ENCODE data around the gene DENND10.
"Not testable (repeated sequence)": the region's sequence is repeated elsewhere in the genome, so short reads cannot be mapped to it uniquely, and the experiment has no call there.

Gene DENND10, protein sequence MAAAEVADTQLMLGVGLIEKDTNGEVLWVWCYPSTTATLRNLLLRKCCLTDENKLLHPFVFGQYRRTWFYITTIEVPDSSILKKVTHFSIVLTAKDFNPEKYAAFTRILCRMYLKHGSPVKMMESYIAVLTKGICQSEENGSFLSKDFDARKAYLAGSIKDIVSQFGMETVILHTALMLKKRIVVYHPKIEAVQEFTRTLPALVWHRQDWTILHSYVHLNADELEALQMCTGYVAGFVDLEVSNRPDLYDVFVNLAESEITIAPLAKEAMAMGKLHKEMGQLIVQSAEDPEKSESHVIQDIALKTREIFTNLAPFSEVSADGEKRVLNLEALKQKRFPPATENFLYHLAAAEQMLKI

DNA sequence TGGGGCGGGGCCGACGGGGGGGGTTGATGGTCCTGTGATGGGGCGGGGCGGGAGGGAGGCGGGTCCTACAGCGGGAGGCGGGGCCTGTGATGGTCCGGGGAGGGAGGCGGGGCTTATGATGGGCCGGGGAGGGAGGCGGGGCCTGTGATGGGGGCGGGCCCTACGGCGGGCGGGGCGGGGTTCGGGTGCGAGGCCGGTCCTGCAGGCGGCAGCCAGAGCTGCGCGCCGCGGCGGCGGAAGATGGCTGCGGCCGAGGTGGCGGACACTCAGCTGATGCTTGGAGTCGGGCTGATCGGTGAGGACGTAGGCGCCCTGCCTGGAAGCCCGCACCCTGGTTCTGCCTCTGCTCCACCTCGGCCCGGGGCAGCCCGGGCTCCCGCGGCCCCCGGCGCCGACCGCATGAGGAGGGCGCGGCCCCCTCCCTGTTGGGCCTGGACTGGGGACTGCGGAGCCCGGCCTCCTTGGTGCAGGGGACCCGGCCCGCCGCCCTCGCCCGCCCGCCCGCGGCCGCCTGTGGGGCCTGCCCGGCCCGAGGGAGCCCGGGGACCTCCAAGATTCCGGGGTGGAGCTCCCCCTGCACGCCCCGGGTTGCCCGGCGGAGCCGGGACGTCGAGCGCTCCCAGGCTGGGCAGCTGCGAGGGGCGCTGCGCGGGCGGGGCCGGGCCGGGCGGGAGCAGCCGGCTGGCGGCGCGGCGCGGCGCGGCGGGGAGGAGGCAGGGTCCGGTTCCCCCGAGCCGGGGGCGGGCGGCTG is at the start of gene DENND10:
DENND10 (plus strand) TSS at position 211 of the 751 bp plus-strand sequence; CDS start at position 241, 30 bp downstream.
- DNase-seq (ENCODE audit: low read depth): peak; percentile 76

DNA sequence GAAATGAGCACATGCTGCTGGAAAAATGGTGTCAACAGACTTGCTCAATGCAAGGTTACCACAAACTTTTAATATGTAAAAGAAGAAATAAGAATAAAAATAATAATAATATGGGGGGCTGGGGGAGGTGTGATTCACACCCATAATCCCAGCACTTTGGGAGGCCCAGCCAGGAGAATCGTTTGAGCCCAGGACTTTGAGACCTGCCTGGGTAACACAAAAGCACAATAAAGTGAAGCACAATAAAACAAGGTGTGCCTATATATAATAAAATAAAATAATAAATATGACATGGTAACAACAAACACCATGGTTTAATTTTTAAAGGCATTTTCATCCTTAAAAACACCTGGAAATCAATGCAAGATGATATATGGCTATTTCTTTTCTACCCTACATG is 48.4 kb upstream of the DENND10 start:
- no peak for DNase-seq (ENCODE audit: low read depth)

DNA sequence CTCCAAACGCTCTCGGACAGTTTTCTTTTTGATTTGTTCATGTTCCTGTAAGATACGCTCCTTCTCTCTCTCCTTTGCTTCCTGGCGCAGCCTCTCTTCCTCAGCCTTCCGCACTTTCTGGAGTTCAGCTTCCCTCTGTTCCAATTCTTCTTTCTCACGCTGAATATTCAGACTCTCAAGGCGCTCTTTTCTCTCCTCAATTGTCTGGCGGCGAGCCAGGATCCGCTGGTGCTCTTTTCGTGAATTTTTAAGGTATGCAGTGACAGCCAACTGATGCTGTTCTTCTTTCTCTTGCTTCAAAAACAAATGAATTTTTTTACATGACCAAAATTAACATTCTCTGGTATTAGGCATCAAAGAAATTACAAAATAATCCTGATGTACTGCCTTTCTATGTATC is 45.9 kb upstream of the DENND10 start:
- DNase-seq (ENCODE audit: low read depth): no peak

DNA sequence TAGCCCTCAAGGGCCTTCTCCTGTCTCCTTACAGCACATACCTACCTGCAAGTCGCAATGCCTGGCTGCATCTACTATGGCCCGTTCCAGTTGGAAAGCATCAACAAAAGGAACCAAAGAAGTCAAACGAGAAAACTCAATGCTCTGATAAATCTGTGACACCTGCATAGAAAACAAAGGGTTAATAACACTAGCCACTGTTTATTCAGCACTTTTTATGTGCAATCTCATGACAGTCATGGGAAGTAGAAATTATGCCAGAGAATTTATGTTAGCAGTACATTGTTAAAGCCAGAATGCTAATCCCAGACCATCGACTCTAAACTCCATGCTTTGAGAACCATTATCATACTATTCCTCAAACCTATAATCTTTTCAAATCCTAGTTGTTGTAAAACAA is 44.4 kb upstream of the DENND10 start:
- no peak for DNase-seq (ENCODE audit: low read depth)

DNA sequence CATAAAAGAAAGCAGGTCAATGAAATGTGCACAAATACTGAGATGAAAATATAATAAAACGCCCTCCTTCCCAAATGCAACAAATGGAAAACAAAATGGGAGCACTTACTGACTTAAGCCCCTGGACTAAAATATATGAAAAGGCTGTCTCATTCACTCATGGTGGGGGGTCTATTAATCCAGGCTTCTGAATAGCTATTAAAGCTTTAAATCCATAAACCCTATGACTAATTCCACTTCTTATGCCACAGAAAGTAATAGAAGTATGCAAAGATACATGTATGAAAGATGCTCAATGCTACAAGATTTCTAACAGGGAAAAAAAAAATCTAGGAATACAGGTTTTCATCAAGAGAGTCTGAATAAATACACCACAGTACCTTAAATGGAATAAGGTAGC is 43.8 kb upstream of the DENND10 start:
- DNase-seq (ENCODE audit: low read depth): no peak

DNA sequence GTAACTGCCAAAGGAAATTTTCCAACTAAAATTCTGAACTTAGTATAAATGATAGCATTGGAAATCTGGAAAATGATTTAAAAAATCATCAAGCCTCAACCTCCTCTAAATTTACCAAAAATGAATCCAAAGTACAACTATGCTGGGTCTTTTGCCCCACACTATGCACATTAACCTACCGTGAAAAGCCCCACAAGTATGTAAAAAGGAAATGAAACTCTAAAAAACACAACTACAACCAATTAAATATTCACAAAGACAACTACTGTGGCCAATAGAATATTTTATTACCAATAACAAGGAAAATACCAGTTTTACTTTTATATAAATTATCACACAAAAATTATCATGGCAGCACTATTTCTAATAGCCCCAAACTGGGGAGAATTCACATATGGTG is 42.6 kb upstream of the DENND10 start:
- no peak for DNase-seq (ENCODE audit: low read depth)

DNA sequence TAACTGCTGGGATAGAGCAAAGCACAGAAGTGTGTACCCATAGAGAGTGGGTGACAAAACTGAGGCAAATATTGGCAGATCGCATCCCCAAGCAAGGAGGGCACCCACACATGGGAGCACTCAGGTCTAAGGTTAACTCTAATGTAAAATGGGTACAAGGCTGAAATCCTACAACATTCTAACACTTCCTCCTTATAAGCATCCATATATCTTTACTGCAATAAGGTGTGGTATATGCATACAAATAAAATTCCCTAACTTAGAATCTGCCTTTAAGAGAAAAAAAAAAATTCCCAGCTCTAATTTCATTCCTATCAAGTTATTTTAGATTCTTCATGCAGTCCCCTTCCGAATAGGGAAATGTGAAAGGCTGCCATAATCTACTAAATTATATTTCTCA is 42.0 kb upstream of the DENND10 start:
- no peak for DNase-seq (ENCODE audit: low read depth)

DNA sequence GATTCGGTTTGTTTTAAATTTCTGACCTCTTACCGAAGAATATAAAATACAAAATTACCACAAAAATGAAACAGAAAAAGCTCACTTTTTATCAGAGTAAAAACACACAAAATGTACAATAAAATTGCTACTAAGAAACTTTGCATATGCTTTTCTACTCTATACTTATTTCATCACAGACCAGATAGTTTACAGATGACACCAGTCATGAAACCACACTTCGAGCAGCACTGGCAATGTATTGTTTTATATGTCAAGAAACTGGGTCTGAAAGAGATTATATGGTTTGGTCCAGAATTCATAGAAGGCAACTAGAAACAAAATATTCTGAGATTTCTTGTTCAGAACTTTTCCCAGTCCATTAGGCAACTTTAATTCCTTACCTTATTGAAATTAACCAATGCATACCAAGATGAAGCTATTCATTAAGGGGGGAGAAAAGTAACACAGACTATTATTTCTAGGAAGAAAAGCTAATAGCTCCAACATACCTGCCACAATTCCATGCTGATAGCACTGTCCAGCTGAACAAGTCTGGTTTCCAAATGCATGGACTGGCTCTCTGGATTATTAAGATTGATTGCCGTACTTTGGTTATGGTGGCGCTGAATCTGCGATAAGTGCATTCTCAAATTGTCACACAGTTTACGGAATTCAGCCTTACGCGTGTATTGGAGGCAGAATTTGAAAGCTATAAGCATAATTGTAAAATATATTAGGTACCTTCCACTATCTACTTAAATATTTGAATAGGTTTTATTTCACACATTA is 33.3 kb upstream of the DENND10 start:
- no peak for DNase-seq (ENCODE audit: low read depth)

DNA sequence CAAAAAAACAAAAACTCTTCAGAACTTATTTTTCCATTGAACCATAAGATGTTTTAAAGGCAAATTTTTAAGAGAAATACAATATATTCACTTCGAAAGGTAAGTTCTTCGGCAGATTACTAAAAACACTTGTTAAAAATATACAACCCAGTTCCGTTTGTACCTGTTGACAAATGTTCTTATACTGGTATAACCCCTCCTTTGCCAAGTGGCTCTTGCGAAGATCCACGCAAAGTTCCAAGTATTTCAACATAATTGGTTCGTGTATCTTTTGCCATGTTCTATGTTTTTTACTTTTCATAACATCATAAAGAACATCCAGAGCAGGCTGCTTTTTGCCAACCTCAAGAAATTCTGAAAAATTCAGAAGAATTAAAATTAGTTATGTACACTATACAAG is 30.3 kb upstream of the DENND10 start:
- no peak for DNase-seq (ENCODE audit: low read depth)

DNA sequence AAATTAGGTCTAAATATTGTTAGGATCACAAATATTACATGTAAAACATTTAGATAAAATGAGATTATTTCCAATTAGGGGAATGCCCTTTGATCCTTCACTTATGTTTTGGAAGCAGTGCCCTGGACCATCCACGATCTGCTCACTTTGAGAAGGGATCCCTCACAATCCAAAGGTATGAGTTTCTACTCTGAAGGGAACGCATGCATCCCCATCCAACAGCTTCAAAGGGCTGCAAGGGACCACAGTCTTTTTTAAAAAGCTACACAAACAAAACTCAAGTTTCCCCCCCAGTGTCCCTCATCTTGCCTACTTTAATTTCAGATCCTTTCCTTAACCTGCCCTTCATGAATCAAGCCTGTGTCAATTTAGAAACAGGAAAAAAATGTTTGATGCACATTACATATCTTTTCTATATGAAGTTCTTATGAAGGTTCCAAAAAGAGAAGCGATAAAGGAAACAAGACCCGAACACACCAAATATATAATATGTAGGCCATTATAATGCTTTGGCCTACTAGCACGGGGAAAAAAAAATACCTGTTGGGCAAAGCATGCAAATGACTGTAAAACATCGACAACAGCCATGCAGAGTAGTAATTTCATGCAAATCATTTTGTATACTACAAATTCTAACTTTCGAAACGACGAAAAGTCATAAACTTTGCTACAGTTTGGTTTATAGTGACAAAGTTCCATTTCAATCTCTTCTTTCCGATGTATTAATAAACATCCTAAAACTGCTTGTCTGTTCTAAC is 25.3 kb upstream of the DENND10 start:
- DNase-seq (ENCODE audit: low read depth): no peak

DNA sequence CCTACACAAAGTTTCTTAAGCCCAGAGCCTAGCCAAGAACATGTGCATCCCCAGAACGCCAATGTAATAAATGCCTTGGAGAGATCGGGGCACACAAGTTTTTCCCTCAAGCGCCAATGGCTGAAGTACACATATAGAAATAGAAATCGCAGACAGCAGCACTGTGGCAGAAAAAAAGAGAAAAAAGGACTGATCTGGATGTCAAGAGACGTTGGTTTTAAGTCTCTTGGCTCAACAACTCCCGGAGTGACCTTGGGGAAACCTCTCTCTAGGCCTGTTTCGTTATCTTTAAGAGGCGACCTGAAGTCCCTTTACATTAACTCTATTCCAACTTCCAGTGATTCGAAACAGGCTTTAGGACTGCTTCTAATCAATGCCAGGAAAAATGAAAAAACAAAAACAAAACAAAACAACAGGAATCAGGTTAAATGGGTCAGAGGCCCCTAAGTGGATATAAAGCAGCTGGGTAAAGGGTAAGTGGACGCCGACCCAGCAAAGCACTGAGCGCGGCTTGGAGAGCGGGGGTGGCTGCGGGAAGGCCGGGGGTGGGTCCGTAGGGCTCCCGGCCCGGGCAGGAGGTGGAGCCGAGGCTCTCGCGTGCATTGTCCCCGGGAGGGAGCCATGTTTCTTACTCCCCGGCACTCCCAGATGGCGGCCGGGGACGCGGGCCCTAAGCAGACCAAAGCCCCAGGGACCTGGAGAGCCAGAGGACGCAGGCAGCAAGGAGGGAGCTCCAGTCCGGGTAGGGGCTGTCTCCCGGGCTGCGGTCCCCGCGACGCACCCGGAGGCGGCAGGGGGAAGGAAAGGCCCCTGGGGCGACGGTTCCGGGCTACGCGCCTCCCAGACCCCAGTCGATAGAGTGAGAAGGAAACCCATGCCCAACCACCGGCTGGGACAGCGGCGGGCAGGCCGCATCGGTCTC is 24.1 kb upstream of the DENND10 start:
- DNase-seq (ENCODE audit: low read depth): peak; percentile 70

DNA sequence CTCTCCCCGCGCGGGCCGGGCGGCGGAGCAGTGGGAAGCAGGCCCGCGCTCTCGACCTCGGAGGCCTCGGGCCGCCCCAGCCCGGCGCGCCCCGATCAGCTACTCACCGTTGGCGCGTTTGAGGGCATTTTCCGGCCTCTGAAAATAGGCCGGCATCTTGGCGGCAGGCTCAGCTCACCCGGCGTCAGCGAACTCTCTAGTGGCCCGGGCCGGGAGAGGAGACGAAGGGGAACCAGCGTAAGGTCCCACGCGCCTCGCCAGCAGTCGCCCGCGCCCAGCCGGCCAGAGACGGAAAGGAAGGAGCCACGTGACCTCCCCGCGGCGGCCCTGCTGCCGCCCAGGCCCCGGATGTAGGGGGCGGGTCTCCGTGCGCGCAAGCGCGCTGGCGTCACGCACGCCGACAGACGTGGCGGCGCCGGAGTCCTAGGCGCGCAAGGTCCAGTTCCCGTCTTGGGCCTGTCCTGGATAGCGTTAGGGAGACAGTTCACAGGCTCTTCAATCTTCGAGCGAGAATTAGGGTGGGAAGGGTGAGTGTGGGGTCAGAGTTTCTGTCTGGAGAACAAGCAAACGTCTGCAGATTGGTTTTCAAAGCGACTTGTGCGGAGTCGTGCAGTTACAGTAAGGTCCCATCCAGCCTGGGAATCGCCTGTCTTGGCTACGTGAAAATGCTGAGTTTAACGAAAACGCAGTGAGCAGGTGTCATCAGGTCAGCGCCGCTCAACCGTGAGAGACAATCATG is 23.2 kb upstream of the DENND10 start, which contains the start of gene EIF3A:
EIF3A (minus strand) TSS at position 297 of the 739 bp plus-strand sequence; CDS start at position 156, 141 bp downstream.
- DNase-seq (ENCODE audit: low read depth): peak; percentile 95

DNA sequence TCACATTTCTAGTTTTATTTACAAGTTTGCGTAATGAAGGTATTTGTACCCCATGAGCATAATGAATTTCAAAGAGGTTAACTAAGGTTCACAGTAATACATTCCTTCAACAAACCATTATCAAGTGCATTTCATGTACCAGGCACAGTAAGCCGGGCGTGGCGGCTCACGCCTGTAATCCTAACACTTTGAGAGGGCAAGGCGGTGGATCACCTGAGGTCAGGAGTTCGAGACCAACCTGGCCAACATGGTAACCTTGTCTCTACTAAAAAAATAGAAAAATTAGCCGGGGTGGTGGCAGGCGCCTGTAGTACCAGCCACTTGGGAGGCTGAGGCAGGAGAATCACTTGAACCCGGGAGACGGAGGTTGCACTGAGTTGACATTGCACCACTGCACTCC is 19.0 kb upstream of the DENND10 start:
- DNase-seq (ENCODE audit: low read depth): no peak

DNA sequence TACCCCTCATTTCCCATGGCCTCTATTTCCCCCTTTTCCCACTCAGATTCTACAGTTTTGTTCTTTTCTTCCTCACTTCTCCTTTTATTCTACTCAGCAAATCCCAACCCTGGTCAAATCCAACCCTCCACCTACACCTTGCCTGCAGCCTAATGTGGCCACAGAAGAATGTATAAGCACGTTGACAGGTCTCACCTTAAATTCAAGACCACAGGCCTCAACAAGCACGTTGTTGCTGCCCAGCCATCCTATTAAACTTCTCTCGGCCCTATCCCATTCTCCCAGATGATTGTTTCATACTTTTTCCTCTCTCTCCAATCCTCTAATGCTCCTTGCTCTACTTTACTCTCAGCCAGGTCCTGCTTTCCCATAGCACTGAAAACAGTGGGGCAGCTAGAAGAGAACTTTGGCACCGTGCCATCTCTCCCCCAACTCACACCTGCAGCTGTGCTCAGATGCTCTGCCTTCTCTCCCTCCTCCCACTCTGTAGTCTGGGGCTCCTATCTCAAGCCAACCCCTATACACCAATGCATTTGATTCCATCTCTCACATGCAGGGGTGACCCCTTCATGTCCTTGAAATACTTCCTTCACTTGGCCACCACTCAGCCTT is 16.5 kb upstream of the DENND10 start:
- DNase-seq (ENCODE audit: low read depth): no peak

DNA sequence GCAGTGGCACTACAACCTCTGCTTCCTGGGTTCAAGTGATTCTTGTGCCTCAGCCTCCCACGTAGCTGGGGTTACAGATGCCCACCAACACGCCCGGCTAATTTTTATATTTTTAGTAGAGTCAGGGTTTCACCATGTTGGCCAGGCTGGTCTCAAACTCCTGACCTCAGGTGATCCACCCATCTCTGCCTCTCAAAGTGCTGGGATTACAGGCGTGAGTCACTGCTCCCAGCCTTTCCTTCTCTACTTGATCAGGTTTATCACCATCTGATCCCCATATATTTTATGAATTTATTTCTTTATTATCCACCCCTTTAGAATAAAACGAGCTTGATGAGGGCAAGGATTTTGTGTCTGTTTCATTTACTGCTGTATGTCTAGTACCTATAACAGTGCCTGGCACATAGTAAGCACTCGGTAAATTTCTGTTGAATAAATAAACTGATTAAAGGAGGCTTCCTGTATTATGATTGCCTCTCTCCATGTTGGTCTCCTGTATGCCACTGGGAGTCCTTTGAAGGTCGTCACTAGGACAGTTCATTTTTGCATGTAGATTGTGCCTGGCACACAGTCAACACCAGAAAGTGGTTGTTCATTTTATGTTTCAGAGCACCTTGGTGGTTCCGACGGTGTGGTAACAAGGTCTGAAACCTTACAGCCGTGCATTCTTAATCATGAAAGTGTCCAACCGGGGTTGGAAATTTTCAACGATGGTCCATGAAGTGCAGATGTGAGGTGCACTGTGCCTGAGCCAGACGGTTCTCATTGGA is 13.7 kb upstream of the DENND10 start:
- DNase-seq (ENCODE audit: low read depth): peak; percentile 26

DNA sequence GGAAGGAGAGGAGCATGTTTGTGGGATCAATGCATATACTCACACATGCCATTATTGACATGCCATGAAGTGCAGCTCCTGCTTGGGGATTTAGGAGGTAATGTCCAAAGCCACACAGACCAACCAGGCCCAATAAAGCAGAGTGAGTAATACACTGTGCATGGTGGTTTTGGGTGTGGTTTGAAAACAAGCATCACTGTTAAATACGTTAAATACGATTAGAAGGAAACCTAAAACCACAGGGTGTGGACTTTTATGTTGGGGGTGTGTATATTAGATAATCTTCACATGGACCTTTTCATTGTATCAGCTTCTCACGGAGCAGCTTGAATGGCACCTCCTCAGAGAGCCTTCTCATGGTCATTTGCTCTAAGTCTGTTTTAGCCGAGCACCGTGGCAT is 12.9 kb upstream of the DENND10 start:
- DNase-seq (ENCODE audit: low read depth): no peak

DNA sequence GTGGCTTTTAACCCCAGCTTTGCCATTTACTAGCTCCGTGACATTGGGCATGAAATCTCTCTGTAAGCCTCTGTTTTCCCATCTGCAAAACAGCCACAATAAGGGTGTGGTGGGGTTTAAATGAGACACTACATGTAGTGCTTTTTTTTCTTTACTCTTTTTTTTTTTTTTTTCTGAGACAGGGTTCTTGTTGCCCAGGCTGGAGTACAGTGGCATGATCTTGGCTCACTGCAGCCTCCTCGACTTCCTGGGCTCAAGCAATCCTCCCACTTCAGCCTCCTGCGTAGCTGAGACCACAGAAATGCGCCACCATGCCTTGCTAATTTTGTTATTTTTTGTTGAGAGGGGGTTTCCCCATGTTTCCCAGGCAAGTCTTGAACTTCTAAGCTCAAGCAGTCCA is 8.3 kb upstream of the DENND10 start:
- no peak for DNase-seq (ENCODE audit: low read depth)

DNA sequence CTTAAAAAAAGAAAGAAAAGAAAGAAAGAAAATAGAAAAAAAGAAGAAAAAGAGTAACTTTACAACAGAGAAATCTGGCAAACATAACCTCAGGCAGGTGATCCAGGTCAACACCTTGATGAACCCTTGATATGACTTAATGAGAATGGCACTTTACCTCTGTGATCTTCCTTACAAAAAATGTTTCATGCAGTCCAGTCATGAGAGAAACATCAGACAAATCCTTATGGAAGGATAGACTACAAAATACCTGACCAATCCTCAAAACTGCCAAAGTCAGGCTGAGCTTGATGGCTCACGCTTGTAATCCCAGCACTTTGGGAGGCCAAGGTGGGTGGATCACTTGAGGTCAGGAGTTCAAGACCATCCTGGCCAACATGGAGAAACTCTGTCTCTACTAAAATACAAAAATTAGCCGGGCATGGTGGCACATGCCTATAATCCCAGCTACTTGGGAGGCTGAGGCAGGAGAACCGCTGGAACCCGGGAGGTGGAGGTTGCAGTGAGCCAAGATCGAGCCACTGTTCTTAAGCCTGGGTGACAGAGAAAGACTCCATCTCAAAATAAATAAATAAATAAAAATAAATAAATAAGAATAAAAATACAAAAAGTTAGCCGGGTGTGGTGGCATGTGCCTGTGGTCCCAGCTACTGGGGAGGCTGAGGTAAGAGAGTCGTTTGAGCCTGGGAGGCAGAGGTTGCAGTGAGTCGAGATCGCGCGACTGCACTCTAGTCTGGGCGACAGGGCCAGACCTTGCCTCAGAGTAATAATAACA is 7.1 kb upstream of the DENND10 start:
- DNase-seq (ENCODE audit: low read depth): not testable (repeated sequence)
